Right lobe of liver (tissue), 4 donors: Measurements from ENCODE around the gene AFG1L.

Experiments
- POLR2A ChIP-seq: fragments of 450-650 bp; IDR thresholded peaks from one replicate; pipeline ENCODE4 v1.6.1; 2017; ENCODE audit warnings: antibody characterized with exemption, mild to moderate bottlenecking
- TF ChIP-seq, protein P1 (sequence below), 4 donors: fragments of 200-600 bp in 3 of 4; fragments of 450-650 bp in 1 of 4; IDR thresholded peaks; one replicate each; pipeline versions ENCODE4 v1.5.1 to v1.8.0; 2016 to 2022; ENCODE audit warnings: antibody characterized with exemption in 4 of 4, mild to moderate bottlenecking in 2 of 4
- donor health status: DM: no; HTN: no; CAD: no.
- donor health status: DM: no; HTN: no; CAD: no.
- donor health status: DM: no; HTN: yes; CAD: no.

DNA sequence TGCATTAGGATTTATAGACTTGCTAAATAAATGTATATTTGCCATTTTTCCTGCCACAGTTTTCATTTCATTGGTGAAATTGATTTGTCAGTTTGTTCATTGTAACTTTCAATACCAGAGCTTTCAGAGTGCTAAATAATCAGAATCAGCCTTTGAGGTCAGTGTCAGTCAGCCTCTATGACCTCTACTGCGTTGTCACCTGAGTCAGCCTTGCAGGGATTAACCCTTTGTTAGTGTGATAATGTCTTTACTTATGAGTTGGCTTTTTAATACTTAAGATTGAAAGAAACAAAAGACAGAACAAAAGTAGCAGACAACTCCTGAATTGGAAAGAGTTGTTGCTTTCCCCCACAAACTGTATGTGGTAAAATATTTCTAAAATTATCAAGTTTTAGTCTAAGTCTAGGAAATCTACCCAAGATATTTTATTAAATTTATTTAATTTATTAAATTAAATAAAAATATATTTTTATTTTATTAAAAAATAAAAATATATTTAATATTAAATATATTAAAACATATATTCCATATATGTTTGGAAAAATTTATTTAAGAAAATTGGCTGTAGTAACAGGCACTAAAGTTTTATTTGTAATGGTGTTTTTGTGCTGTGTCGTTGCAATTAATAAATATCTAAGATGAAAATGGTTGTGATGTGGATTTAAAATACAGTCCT is 125.2 kb downstream of the AFG1L start:
- TF ChIP-seq, protein P1, sequence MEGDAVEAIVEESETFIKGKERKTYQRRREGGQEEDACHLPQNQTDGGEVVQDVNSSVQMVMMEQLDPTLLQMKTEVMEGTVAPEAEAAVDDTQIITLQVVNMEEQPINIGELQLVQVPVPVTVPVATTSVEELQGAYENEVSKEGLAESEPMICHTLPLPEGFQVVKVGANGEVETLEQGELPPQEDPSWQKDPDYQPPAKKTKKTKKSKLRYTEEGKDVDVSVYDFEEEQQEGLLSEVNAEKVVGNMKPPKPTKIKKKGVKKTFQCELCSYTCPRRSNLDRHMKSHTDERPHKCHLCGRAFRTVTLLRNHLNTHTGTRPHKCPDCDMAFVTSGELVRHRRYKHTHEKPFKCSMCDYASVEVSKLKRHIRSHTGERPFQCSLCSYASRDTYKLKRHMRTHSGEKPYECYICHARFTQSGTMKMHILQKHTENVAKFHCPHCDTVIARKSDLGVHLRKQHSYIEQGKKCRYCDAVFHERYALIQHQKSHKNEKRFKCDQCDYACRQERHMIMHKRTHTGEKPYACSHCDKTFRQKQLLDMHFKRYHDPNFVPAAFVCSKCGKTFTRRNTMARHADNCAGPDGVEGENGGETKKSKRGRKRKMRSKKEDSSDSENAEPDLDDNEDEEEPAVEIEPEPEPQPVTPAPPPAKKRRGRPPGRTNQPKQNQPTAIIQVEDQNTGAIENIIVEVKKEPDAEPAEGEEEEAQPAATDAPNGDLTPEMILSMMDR (IDR thresholded peaks at IDR 0.05), result no peak
- TF ChIP-seq POLR2A, result no peak
